Ishikawa (cell line): ENCODE measurements around the gene UQCC3.

Experiments
- CEBPB ChIP-seq: IDR thresholded peaks from 2 replicates; pipeline ENCODE4 v1.6.1; 2012
- EGR1 ChIP-seq: IDR thresholded peaks from 2 replicates; pipeline ENCODE4 v1.6.1; 2012
- EP300 ChIP-seq: IDR thresholded peaks from 2 replicates; pipeline ENCODE4 v1.6.1; 2012; ENCODE audit warnings: borderline replicate concordance
- FOXM1 ChIP-seq: IDR thresholded peaks from 2 replicates; pipeline ENCODE4 v1.6.1; 2012; ENCODE audit warnings: low read depth, borderline replicate concordance
- MAX ChIP-seq: IDR thresholded peaks from 2 replicates; pipeline ENCODE4 v1.6.1; 2012
- REST ChIP-seq: IDR thresholded peaks from 2 replicates; pipeline ENCODE4 v1.6.1; 2012; ENCODE audit warnings: low read depth, mild to moderate bottlenecking
- TCF12 ChIP-seq: IDR thresholded peaks from 2 replicates; pipeline ENCODE4 v1.6.1; 2012; ENCODE audit warnings: low read depth
- ZBTB7A ChIP-seq: IDR thresholded peaks from 2 replicates; pipeline ENCODE4 v1.6.1; 2012; ENCODE audit warnings: low read depth

- no peak for TF ChIP-seq TCF12
- TF ChIP-seq ZBTB7A = no peak
- TF ChIP-seq EP300 = no peak
- TF ChIP-seq CEBPB = no peak
- TF ChIP-seq FOXM1 = no peak
- TF ChIP-seq REST = no peak
- no peak for TF ChIP-seq MAX
- no peak for TF ChIP-seq EGR1
Measured at GRCh38 chr11:62669420-62670161, 1.9 kb upstream of the UQCC3 start.
